Dedifferentiated amniotic fluid mesenchymal stem cell (primary cell): ENCODE measurements around the gene C15orf62.

Source experiments
- DNase-seq: peaks from one replicate; pipeline ENCODE4 v3.0.0-alpha.2; 2016; ENCODE audit errors: extremely low spot score

C15orf62 gene

DNA sequence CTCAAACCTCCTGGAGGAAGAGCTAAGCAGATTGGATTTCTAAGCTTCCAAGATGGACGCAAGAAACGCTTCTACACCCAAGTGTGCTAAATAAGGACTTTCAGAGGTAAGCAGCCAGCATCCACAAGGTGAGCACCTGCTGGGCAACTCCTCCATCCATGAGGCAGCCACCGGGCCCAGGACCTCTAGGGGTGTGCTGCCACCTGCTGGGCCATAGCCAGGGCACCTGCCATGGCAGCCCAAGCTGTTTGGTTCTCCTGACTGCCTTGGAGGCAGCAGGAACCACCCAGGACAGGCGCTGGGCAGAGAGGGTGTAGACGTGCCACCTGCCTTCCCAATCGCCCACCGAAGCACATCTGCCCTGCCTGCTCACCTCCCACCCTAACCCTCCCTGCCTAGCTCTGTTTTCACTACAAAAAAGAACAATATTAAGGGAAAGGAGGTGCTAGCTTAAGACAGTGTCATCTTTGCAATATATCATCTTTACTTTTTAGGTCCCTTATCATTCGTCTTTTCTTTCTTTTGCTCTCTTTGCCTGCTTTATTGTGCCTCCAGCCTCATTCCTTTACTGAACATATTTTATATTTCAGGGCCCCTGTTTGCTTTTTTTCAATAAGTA is 12.9 kb downstream of the C15orf62 start:
- no peak for DNase-seq

DNA sequence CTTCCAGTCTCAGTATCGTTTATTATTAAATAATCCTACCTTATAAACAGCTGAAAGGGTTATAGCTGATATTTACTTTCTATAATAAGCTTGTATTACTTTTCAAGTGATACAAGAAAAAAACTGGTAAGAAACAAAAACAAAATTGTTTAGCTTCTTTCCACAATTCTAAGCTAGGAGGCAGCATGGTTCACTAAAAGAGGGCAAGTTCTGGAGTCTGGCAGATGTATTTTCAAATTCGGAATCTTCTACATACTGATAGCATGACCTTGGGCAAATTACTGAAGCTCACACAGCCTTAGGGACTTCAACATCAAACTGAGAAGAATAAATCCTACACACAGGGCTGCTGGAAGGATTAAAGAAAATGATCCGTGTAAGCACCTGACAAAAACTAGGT is 15.4 kb downstream of the C15orf62 start:
- DNase-seq = no peak

DNA sequence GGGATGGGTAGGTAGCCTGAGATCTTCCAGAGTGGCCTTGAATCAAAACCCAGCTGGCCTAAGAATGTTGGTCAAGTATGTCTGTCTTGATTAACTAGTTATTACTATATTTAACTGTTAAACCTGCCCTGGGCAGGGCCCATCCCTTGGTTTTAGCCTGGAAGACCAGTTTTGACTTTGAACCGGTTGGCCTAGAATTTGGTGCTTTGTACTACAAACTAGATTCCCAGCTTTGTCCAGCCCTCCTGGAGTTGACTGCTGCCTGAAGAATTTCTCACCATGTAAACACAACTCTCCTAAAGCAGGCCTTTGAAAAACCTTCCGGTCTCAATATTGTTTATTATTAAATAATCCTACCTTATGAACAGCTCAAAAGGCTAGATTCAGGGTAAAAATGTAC is 16.0 kb downstream of the C15orf62 start:
- DNase-seq = no peak

DNA sequence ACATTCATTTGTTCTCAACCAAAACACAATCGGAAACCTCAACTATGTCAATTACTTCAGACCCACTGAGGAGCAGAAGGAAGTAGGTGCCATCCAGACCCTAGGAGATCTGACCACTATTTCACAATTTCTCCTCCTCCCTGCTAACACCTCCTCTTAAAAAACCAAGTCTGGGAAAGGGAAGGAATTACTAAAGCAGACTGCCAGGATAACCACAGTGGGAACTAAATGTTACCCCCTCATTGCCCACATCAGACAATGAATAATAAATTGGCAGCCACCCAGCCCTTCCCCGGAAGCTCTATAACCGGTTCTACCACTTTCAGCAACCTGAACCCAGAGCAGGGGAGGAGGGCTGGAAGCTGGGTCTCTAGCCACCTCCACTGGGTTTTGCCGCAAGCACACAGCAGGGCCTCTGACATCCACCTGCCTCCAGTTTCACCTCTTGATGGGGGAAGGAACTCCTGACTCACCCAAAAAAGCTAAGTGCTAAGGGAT is 17.6 kb downstream of the C15orf62 start:
- DNase-seq = no peak

DNA sequence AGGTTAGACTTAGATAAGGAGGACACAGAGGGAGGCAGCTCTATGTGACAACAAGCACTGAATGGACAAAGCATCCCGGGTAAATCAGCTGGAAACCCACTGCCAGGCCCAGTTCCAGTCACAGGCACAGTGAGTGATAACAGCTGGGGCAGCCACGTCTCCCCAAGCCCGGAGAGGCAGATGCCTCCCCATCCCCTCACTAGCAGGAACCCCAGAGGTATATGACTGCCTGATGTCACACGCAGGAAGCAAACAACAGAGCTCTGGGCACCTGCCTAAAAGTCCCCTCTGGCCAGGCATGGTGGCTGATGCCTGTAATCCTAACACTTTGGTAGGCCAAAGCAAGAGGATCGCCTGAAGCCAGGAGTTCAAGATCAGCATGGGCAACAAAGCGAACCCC is 18.2 kb downstream of the C15orf62 start:
- no peak for DNase-seq

DNA sequence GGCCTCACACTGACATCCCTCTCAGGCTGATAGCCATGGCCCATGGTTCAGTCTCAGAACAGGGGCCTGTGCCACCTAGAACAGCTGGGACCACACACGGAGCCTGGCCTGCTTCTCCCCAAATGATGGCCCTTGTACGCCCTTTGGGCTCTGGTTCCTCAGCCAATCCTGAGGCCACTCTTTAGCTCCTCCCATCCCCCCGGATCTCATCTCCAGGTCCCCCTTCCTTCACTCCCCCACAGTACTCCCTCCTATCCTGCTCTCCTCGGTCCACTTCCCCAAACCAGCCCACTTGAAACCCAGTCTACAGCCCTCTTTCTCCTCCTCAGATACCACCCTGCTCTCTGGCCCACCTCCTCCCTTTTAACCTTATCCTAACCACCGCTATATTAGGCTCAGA is 19.3 kb downstream of the C15orf62 start:
- DNase-seq = no peak

DNA sequence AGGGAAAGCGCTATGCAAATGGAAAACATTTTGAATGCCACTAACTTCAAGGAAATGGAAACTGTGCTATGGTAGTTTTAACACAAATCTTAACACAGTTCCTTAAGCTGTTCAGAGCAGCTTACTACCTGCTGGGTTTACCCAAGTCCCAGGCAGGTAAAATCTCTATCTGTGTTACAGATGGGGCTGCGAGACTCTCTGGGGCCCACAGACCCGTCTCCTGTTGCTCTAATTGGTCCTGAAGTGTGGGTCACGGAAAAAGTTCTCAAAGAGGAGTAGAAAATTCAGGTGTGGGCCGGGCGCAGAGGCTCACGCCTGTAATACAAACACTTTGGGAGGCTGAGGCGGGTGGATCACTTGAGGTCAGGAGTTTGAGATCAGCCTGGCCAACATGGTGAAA is 20.2 kb downstream of the C15orf62 start:
- no peak for DNase-seq

DNA sequence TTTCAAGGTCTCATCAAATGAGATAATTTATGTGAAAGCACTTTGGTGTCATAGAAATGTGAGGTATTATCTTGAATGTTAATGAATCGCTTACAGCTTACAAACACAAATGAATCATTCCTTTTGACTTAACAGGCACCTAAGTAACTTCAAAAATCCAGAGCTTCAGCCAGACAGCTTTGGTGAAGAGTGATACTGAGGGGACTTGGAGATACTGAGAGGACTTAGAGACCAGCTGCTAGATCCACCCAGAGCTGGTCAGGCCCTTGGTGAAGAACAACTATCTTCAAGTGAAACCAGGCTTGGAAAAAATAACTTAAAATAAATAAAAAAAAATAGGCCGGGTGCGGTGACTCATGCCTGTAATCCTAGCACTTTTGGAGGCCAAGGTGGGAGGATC is 20.9 kb downstream of the C15orf62 start:
- DNase-seq = no peak

DNA sequence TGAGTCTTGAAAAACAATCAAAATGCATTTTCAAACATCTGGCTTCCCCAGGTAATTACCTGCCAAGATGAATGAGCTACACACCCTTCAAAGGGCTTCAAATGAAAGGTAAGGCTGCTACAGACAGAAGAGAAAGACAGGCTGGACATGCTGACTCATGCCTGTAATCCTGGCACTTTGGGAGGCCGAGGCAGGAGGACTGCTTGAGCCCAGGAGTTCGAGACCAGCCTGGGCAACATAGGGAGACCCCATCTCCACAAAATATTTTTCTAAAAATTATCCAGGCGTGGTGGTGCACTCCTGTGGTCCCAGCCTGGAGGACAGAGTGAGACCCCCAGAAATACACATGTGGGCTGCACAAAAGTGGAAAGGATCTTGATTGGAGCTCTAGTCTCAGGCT is 22.6 kb downstream of the C15orf62 start:
- DNase-seq = no peak

DNA sequence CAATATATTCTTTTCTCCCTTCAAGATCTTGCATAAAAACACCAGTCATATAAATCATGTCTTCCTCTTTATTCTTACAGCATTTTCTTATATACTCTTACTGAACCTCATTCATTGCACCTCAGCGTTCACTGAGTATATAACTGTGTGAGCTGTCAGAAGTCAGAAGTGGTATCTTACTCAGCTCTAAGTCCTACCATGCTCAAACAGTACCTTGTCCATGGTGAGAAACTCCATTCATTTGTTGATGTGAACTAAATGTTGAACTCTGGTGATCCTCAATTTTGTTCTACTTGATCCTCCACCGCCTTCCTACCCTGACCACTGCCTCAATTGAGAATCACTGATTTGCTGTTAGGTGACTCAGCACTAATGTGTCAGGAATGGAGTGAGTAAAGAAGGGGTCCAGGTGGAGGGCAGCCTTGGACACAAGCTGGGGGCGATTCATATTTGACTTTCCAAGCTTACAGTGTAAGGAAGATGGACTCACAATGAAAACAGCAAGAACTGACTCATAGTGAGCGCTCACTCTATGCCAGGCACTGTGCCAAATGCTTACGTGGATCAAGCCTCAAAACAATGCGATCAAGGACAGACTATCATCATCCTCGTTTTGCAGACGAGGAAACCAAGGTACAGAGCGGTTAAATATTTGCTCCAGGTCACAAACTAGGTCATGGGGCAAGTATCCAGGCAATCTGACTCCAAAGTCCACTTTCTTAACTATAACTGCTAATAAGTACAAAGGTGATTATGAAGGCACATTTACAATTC is 23.6 kb downstream of the C15orf62 start:
- peak; percentile 74 for DNase-seq

DNA sequence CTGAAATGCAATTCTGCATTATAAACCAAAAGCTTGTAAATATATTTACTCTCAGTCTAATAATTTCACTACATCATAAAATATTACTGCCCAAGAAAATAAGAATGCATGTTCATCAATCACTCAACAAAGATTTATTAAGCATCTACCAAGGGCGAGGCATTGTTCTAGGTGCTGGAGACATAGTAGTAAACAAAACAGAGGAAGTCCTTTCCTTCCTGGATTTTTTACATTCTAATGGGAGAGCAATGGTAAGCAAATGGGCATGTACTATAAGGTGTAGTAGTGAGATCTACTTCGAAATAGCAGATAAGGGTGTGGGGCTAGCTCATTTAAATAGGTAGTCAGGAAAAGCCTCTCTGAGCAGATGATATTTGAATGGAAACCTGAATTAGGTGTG is 26.3 kb downstream of the C15orf62 start:
- DNase-seq = no peak

DNA sequence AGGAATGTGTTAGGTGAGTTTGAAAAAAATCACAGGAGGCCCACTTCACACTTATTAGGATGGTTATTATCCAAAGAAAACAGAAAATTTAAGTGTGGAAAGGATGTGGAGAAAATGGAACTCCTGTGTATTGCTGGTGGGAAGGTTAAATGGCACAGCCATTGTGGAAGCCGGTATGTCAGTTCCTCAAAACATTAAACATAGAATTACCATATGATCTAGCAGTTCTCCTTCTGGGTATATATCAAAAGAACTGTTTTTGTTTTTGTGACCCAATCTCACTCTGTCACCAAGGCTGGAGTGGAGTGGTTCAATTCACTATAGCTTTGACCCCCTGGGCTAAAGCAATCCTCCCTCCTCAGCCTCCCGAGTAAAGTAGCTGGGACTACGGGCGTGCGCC is 26.7 kb downstream of the C15orf62 start:
- DNase-seq = no peak

DNA sequence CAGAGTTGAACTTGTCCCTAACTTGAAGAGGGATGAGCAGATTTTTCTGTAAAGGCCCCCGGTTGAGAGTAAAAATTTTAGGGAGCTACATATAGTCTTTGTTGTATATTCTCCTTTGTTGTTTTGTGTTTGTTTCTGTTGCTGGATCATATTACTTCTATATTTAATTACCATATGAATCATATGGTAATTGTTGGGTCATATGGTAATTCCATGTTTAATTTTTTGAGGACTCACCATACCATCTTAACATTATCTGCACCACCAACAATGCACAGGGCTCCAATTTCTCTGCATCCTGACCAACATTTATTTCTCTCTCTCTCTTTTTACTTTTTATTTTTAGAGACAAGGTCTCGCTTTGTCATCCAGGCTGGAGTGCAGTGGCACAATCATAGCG is 29.7 kb downstream of the C15orf62 start:
- no peak for DNase-seq

DNA sequence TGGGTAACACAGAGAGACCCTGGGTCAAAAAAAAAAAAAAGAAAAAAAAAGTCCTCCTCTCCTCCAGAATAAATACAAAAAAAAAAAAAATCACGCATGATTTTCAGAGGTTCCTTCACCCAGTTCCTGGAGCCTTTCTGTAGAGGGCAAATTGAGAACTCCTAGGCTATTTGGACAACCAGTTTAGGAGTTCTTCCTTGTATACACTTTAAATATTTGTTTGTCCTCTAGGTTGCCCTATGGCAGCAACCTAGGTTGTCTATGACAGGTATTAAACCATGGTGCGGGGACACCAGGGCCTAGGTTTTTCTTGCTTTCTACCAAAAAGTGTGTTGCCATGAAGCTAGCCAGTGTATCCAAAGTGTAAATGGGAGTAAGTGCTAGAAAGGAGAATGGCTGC is 33.3 kb downstream of the C15orf62 start:
- DNase-seq = no peak

DNA sequence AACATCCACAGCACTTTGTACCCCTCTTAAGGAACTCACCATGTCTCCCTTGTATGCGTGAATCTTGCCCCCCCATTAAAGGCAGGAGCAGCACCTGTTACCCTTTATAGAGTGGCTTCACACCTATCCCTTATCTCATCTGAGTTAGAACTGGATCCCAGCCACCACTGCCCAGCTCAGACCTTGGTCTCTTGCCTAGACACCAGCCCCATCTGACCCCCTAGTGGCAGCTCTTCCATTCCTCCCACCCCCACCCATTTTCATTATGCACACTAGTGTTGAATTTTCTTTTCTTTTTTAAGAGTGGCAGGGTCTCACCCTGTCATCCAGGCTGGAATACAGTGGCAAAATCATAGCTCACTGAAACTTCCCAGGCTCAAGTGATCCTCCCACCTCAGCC is 33.9 kb downstream of the C15orf62 start:
- no peak for DNase-seq

DNA sequence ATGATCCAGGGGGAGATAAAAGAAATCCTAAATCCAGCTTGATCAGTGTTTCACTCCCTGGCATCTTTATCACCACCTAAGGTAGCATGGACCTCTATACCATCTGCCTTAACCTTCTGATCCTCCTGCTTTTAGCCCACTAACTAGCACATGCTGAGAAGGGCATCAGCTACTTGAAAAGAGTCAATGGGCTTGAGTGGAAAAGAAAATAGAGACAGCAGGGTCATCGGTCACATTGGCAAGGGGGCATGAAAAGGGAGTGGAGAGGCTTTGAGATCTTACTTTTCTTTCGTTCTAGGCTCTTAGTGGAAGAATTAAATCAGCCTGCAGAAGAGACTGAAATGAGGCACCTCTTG is 36.9 kb downstream of the C15orf62 start:
- DNase-seq = no peak

DNA sequence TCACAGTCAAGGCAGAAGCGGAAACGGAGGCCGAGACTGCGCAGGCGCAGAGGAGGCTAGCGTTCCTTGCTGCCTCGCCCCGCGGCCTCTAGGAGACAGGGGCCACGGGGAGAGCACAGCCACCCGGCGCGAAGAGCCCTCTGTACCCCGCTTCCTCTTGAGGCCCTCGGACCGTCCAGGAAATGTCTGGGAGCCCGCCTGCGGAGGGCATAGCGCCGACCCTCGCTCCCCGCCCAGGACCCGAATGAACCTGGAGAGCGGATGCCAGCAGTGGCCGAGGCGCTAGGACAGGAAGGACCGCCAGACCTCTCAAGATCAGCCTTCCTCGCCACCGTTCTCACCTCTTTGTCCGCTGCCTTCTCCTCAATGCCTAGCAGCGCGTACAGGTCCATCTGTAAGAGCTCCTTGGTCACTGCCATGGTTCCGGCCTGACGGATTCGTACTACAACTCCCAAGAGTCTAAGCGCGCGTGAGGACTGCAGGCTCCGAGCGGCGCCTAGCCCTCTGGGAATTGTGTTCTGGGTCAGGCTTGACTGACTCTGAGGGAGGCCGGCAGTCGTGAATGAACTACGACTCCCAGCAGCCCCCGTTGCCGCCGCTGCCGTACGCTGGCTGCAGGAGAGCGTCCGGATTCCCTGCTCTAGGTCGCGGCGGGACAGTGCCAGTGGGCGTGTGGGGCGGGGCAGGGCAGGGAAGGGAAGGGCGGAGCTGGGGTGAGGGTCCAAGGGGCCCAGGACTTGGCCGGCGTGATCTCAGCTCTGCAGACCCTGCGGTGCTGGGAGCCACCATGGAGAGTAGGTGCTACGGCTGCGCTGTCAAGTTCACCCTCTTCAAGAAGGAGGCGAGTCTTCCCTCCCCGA is 37.5 kb downstream of the C15orf62 start, which contains the start of the genes DNAJC17 and ZFYVE19:
TSS of gene DNAJC17 (minus strand) at position 446 of the 860 bp plus-strand sequence. CDS start at position 419, 27 bp downstream.
TSS of gene ZFYVE19 (plus strand) at position 62 of the 860 bp plus-strand sequence. CDS start at position 563, 501 bp downstream.
- peak; percentile 99 for DNase-seq

DNA sequence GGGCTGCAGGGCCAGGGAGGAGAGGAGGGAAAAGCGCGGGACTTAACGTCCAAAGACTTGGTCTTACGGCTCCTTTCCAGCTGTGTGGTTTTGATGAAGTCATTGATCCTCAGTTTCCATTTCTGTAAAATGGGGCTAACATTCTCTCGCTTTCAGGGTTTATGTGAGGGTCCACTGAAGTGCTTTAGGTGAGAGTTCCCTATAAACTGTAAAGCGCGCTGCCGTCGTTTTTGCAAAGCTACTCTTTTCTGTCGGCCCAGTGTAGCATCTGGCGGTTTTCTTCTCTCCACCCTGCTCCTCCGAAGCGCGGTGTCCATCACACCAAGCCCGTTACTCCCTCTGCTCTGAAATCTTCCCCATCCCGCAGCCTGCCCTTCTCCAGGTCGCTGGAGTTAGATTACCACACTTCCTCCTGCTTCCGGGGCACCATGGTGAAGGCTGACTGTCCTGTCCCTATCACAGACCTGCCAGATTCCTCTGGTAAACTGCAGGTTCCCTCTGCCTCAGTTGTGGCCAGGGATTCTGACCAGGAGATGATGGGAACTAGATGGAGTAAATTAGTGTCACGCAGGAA is 38.2 kb downstream of the C15orf62 start:
- DNase-seq = no peak

DNA sequence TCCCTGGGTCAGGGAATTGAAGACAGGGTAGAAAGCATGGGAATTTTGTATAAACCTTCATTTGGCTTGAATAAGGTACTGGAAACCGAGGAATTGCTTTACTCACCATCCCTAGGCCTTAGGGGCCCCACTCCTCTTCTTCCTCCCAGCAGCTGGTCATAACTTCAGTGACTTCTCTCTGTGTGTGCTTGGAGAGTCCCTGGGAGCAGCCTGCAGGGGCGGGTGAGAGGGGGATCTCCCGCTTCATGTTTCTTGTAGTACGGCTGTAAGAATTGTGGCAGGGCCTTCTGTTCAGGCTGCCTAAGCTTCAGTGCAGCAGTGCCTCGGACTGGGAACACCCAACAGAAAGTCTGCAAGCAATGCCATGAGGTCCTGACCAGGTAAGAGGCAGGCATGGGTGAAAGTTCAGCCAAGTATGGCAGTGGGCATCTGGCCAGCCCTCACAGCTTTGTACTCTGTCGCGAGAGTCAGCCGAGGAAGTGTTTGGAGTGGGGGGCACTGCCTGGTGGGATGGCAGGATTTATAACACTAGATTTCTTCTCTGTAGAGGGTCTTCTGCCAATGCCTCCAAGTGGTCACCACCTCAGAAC is 39.2 kb downstream of the C15orf62 start:
- no peak for DNase-seq

DNA sequence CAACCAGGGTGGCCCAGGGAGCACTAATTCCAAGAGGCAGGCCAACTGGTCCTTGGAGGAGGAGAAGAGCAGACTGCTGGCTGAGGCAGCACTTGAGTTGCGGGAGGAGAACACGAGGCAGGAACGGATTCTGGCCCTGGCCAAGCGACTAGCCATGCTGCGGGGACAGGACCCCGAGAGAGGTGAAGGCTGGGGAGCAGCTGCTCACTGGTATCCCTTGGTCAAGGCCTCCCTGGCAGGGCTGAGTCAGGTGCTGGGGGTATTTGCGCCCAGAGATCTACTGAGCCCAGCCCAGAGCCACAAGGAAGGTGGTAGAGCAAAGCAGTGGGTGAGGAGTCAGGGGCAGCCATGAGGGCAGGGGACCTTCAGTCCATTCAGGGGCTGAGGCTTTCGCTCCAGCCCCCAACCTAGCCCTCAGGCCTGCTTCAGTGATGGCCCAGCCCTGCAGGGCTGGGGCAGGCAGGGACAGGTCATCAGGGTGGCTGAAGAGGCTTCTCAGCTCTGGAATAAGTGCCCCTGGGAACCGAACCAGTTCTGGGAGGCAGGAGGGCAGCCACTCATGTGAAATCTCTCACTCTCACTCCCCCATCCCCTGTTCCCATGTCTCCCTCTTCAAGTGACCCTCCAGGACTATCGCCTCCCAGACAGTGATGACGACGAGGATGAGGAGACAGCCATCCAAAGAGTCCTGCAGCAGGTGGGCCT is 43.1 kb downstream of the C15orf62 start:
- no peak for DNase-seq
